NCI-H510A (cell line): ENCODE measurements around the gene KIF25.
A peak's percentile ranks its signal among the peaks of the same experiment; 100 is the strongest.
"Not testable (repeated sequence)": the region's sequence is repeated elsewhere in the genome, so short reads cannot be mapped to it uniquely, and the experiment has no call there.

Experiments used
- DNase-seq: peaks from one replicate; lab custom pipeline; 2025; lab: John Stamatoyannopoulos, UW

The KIF25 gene

GRCh38 chr6:168071620-168072019 is 74.1 kb downstream of the KIF25 start:
- no peak for DNase-seq

GRCh38 chr6:168072261-168072660 is 74.8 kb downstream of the KIF25 start:
- no peak for DNase-seq

- no peak for DNase-seq
These were observed 75.3 kb downstream of the KIF25 start for GRCh38 chr6:168072730-168073129.

GRCh38 chr6:168073937-168074730 is 76.7 kb downstream of the KIF25 start:
- DNase-seq, result no peak

- DNase-seq, result no peak
These were observed 77.7 kb downstream of the KIF25 start for GRCh38 chr6:168075216-168075615.

- DNase-seq, result no peak
These were observed 78.3 kb downstream of the KIF25 start for GRCh38 chr6:168075787-168076202.

GRCh38 chr6:168077401-168077800 is 79.9 kb downstream of the KIF25 start:
- not testable (repeated sequence) for DNase-seq

GRCh38 chr6:168078175-168078942 is 80.9 kb downstream of the KIF25 start:
- DNase-seq, result no peak

- DNase-seq, result no peak
These were observed 81.5 kb downstream of the KIF25 start, which contains the start of gene FRMD1 for GRCh38 chr6:168078943-168079405. TSS of gene FRMD1 (minus strand) at chr6:168079212. CDS start at chr6:168079094, 118 bp downstream.

- DNase-seq, result no peak
These were observed 83.1 kb downstream of the KIF25 start for GRCh38 chr6:168080393-168081077.

GRCh38 chr6:168081858-168082546 is 84.5 kb downstream of the KIF25 start:
- DNase-seq, result no peak

- DNase-seq, result no peak
These were observed 85.5 kb downstream of the KIF25 start for GRCh38 chr6:168082860-168083513.

- DNase-seq, result no peak
These were observed 86.0 kb downstream of the KIF25 start for GRCh38 chr6:168083514-168083885.

- no peak for DNase-seq
These were observed 87.1 kb downstream of the KIF25 start for GRCh38 chr6:168084465-168085160.

- DNase-seq, result no peak
These were observed 88.6 kb downstream of the KIF25 start for GRCh38 chr6:168086066-168086465.

GRCh38 chr6:168086616-168087015 is 89.1 kb downstream of the KIF25 start:
- no peak for DNase-seq

GRCh38 chr6:168087436-168088160 is 90.1 kb downstream of the KIF25 start:
- no peak for DNase-seq

GRCh38 chr6:168088161-168089053 is 90.9 kb downstream of the KIF25 start:
- peak; percentile 26 for DNase-seq
